ENCODE measurements around the gene SKIC3. TPM values are rescaled to one million over a fixed set of nuclear protein-coding genes. Genes with fewer than 3 reads are reported as not detected.

The SKIC3 gene
- polyA plus RNA-seq, 4 donors = 8.4 to 79.6 (median 17.1) TPM

- 96 to 97% (median 96%) methylated on average over 2 of the region's 2 CpGs for WGBS, 3 donors
- no peaks in the 10 kb centered on the region for H3K27me3 ChIP-seq (ENCODE audit: control insufficient read depth in 3 of 3, insufficient read depth in 3 of 3, low read length in 3 of 3)
These were observed 27.9 kb downstream of the SKIC3 start for GRCh38 chr5:95526871-95527270.

GRCh38 chr5:95524423-95524822, 30.4 kb downstream of the SKIC3 start:
- 56 to 74% (median 71%) methylated on average over 2 of the region's 2 CpGs for WGBS, 3 donors
- Histone ChIP-seq H3K27ac (ENCODE audit: low read depth in 1 of 3, low read length in 2 of 3) (no peak overlapping the region), H3K27me3 (ENCODE audit: control insufficient read depth in 3 of 3, insufficient read depth in 3 of 3, low read length in 3 of 3) (no peaks in the 10 kb centered on the region), H3K4me3 (ENCODE audit: low read depth in 1 of 3, low read length in 3 of 3) (no peak overlapping the region), H3K9me3 (ENCODE audit: control insufficient read depth in 2 of 2, insufficient read depth in 1 of 2, low read depth in 1 of 2, low read length in 1 of 2) (no peaks in the 10 kb centered on the region), H3K4me1 (ENCODE audit: control insufficient read depth in 3 of 3, insufficient read depth in 2 of 3, low read depth in 1 of 3, low read length in 2 of 3) (no peaks in the 10 kb centered on the region), H3K36me3 (ENCODE audit: control insufficient read depth in 3 of 3, insufficient read depth in 2 of 3, low read depth in 1 of 3, low read length in 3 of 3) (peaks cover 0 to 18% (median 9%) of the 10 kb centered on the region in 3 donors)
- no peak for DNase-seq
- no peak for FAIRE-seq

More at GRCh38 chr5:95526871-95527270, 27.9 kb downstream of the SKIC3 start:
- DNase-seq = no peak
- no peaks in the 10 kb centered on the region for H3K4me1 ChIP-seq (ENCODE audit: control insufficient read depth in 3 of 3, insufficient read depth in 2 of 3, low read depth in 1 of 3, low read length in 2 of 3)
- H3K4me3 ChIP-seq (ENCODE audit: low read depth in 1 of 3, low read length in 3 of 3) = no peak overlapping the region
- no peaks in the 10 kb centered on the region for H3K9me3 ChIP-seq (ENCODE audit: control insufficient read depth in 2 of 2, insufficient read depth in 1 of 2, low read depth in 1 of 2, low read length in 1 of 2)
- H3K27ac ChIP-seq (ENCODE audit: low read depth in 1 of 3, low read length in 2 of 3) = no peak overlapping the region
- no peak for FAIRE-seq
- H3K36me3 ChIP-seq (ENCODE audit: control insufficient read depth in 3 of 3, insufficient read depth in 2 of 3, low read depth in 1 of 3, low read length in 3 of 3) = peaks cover 0 to 16% (median 9%) of the 10 kb centered on the region in 3 donors

- no peaks in the 10 kb centered on the region for H3K4me1 ChIP-seq (ENCODE audit: control insufficient read depth in 3 of 3, insufficient read depth in 2 of 3, low read depth in 1 of 3, low read length in 2 of 3)
- no peak overlapping the region for H3K4me3 ChIP-seq (ENCODE audit: low read depth in 1 of 3, low read length in 3 of 3)
- FAIRE-seq (no peak), DNase-seq (no peak)
- no peaks in the 10 kb centered on the region for H3K9me3 ChIP-seq (ENCODE audit: control insufficient read depth in 2 of 2, insufficient read depth in 1 of 2, low read depth in 1 of 2, low read length in 1 of 2)
- H3K27me3 ChIP-seq (ENCODE audit: control insufficient read depth in 3 of 3, insufficient read depth in 3 of 3, low read length in 3 of 3) = no peaks in the 10 kb centered on the region
- no peak overlapping the region for H3K27ac ChIP-seq (ENCODE audit: low read depth in 1 of 3, low read length in 2 of 3)
- WGBS, 3 donors = 85 to 95% (median 90%) methylated on average over 1 of the region's 1 CpG
- H3K36me3 ChIP-seq (ENCODE audit: control insufficient read depth in 3 of 3, insufficient read depth in 2 of 3, low read depth in 1 of 3, low read length in 3 of 3) = peaks cover 0 to 10% (median 6%) of the 10 kb centered on the region in 3 donors
These were observed 34.6 kb downstream of the SKIC3 start for GRCh38 chr5:95520206-95520605.

- H3K4me3 ChIP-seq (ENCODE audit: low read depth in 1 of 3, low read length in 3 of 3) = no peak overlapping the region
- FAIRE-seq (no peak), DNase-seq (no peak)
- H3K27ac ChIP-seq (ENCODE audit: low read depth in 1 of 3, low read length in 2 of 3) = no peak overlapping the region
- peaks cover 2 to 8% (median 6%) of the 10 kb centered on the region in 3 donors for H3K36me3 ChIP-seq (ENCODE audit: control insufficient read depth in 3 of 3, insufficient read depth in 2 of 3, low read depth in 1 of 3, low read length in 3 of 3)
- no peaks in the 10 kb centered on the region for H3K27me3 ChIP-seq (ENCODE audit: control insufficient read depth in 3 of 3, insufficient read depth in 3 of 3, low read length in 3 of 3)
- 93 to 100% (median 95%) methylated on average over 1 of the region's 1 CpG for WGBS, 3 donors
- no peaks in the 10 kb centered on the region for H3K9me3 ChIP-seq (ENCODE audit: control insufficient read depth in 2 of 2, insufficient read depth in 1 of 2, low read depth in 1 of 2, low read length in 1 of 2)
- no peaks in the 10 kb centered on the region for H3K4me1 ChIP-seq (ENCODE audit: control insufficient read depth in 3 of 3, insufficient read depth in 2 of 3, low read depth in 1 of 3, low read length in 2 of 3)
These were observed 35.1 kb downstream of the SKIC3 start for GRCh38 chr5:95519681-95520080.

GRCh38 chr5:95519151-95519550, 35.6 kb downstream of the SKIC3 start:
- Histone ChIP-seq H3K4me3 (ENCODE audit: low read depth in 1 of 3, low read length in 3 of 3) (no peak overlapping the region), H3K27me3 (ENCODE audit: control insufficient read depth in 3 of 3, insufficient read depth in 3 of 3, low read length in 3 of 3) (no peaks in the 10 kb centered on the region), H3K27ac (ENCODE audit: low read depth in 1 of 3, low read length in 2 of 3) (no peak overlapping the region), H3K4me1 (ENCODE audit: control insufficient read depth in 3 of 3, insufficient read depth in 2 of 3, low read depth in 1 of 3, low read length in 2 of 3) (no peaks in the 10 kb centered on the region), H3K9me3 (ENCODE audit: control insufficient read depth in 2 of 2, insufficient read depth in 1 of 2, low read depth in 1 of 2, low read length in 1 of 2) (no peaks in the 10 kb centered on the region), H3K36me3 (ENCODE audit: control insufficient read depth in 3 of 3, insufficient read depth in 2 of 3, low read depth in 1 of 3, low read length in 3 of 3) (peaks cover 2 to 8% (median 6%) of the 10 kb centered on the region in 3 donors)
- WGBS, 3 donors = 72 to 100% (median 95%) methylated on average over 1 of the region's 1 CpG
- FAIRE-seq (no peak), DNase-seq (no peak)

- WGBS, 3 donors = 95 to 100% (median 100%) methylated on average over 2 of the region's 2 CpGs
- DNase-seq = no peak
- no peak overlapping the region for H3K27ac ChIP-seq (ENCODE audit: low read depth in 1 of 3, low read length in 2 of 3)
- FAIRE-seq = no peak
- H3K4me3 ChIP-seq (ENCODE audit: low read depth in 1 of 3, low read length in 3 of 3) = no peak overlapping the region
- H3K27me3 ChIP-seq (ENCODE audit: control insufficient read depth in 3 of 3, insufficient read depth in 3 of 3, low read length in 3 of 3) = no peaks in the 10 kb centered on the region
- no peaks in the 10 kb centered on the region for H3K9me3 ChIP-seq (ENCODE audit: control insufficient read depth in 2 of 2, insufficient read depth in 1 of 2, low read depth in 1 of 2, low read length in 1 of 2)
- H3K36me3 ChIP-seq (ENCODE audit: control insufficient read depth in 3 of 3, insufficient read depth in 2 of 3, low read depth in 1 of 3, low read length in 3 of 3) = peaks cover 2 to 10% (median 6%) of the 10 kb centered on the region in 3 donors
- no peaks in the 10 kb centered on the region for H3K4me1 ChIP-seq (ENCODE audit: control insufficient read depth in 3 of 3, insufficient read depth in 2 of 3, low read depth in 1 of 3, low read length in 2 of 3)
These were observed 36.4 kb downstream of the SKIC3 start for GRCh38 chr5:95518417-95518816.

GRCh38 chr5:95511606-95512005, 43.2 kb downstream of the SKIC3 start:
- H3K4me1 ChIP-seq (ENCODE audit: control insufficient read depth in 3 of 3, insufficient read depth in 2 of 3, low read depth in 1 of 3, low read length in 2 of 3) = no peaks in the 10 kb centered on the region
- H3K36me3 ChIP-seq (ENCODE audit: control insufficient read depth in 3 of 3, insufficient read depth in 2 of 3, low read depth in 1 of 3, low read length in 3 of 3) = peaks cover 8 to 21% (median 17%) of the 10 kb centered on the region in 3 donors
- FAIRE-seq (no peak), DNase-seq (no peak)
- WGBS, 3 donors = 87 to 98% (median 95%) methylated on average over 1 of the region's 1 CpG
- H3K27ac ChIP-seq (ENCODE audit: low read depth in 1 of 3, low read length in 2 of 3) = no peak overlapping the region
- no peak overlapping the region for H3K4me3 ChIP-seq (ENCODE audit: low read depth in 1 of 3, low read length in 3 of 3)
- no peaks in the 10 kb centered on the region for H3K27me3 ChIP-seq (ENCODE audit: control insufficient read depth in 3 of 3, insufficient read depth in 3 of 3, low read length in 3 of 3)
- H3K9me3 ChIP-seq (ENCODE audit: control insufficient read depth in 2 of 2, insufficient read depth in 1 of 2, low read depth in 1 of 2, low read length in 1 of 2) = no peaks in the 10 kb centered on the region

- WGBS, 3 donors = 73 to 89% (median 74%) methylated on average over 1 of the region's 1 CpG
- Histone ChIP-seq H3K4me3 (ENCODE audit: low read depth in 1 of 3, low read length in 3 of 3) (no peak overlapping the region), H3K36me3 (ENCODE audit: control insufficient read depth in 3 of 3, insufficient read depth in 2 of 3, low read depth in 1 of 3, low read length in 3 of 3) (peaks cover 8 to 26% (median 19%) of the 10 kb centered on the region in 3 donors), H3K27ac (ENCODE audit: low read depth in 1 of 3, low read length in 2 of 3) (no peak overlapping the region), H3K9me3 (ENCODE audit: control insufficient read depth in 2 of 2, insufficient read depth in 1 of 2, low read depth in 1 of 2, low read length in 1 of 2) (no peaks in the 10 kb centered on the region), H3K27me3 (ENCODE audit: control insufficient read depth in 3 of 3, insufficient read depth in 3 of 3, low read length in 3 of 3) (no peaks in the 10 kb centered on the region), H3K4me1 (ENCODE audit: control insufficient read depth in 3 of 3, insufficient read depth in 2 of 3, low read depth in 1 of 3, low read length in 2 of 3) (no peaks in the 10 kb centered on the region)
- FAIRE-seq (no peak), DNase-seq (no peak)
These were observed 46.2 kb downstream of the SKIC3 start for GRCh38 chr5:95508550-95508949.

Data from small intestine (tissue), 7 donors.